Astrocyte (in vitro differentiated cells and primary cell): ENCODE measurements around the gene ARHGAP28. TPM values are rescaled to one million over a fixed set of nuclear protein-coding genes. Genes with fewer than 3 reads are reported as not detected.

Experiments
- DNase-seq: peaks from one replicate; pipeline ENCODE4 v3.0.0-alpha.2; 2010; ENCODE audit warnings: low read depth
- FAIRE-seq: peaks from 2 replicates; lab custom pipeline; 2011; peaks lifted over from hg19 to GRCh38; lab: Jason Lieb, UNC
- H2AFZ ChIP-seq: 2 replicates; pipeline ENCODE4 v1.6.0; 2012; ENCODE audit warnings: low read depth, low read length, inconsistent platforms
- H3K27ac ChIP-seq: 2 replicates; pipeline ENCODE4 v1.5.1; 2011; ENCODE audit warnings: low read depth, low read length, inconsistent platforms
- H3K27me3 ChIP-seq: 2 replicates; pipeline ENCODE4 v1.6.0; 2011; ENCODE audit warnings: low read length, inconsistent platforms; ENCODE audit not compliant: insufficient read depth
- H3K36me3 ChIP-seq: 2 replicates; pipeline ENCODE4 v1.5.1; 2011; ENCODE audit warnings: low read length, inconsistent platforms; ENCODE audit not compliant: insufficient read depth
- H3K4me1 ChIP-seq: 2 replicates; pipeline ENCODE4 v1.5.1; 2011; ENCODE audit warnings: low read length, inconsistent platforms; ENCODE audit not compliant: insufficient read depth
- H3K4me2 ChIP-seq: 2 replicates; pipeline ENCODE4 v1.6.0; 2012; ENCODE audit warnings: low read length, inconsistent platforms
- H3K4me3 ChIP-seq: 2 replicates; pipeline ENCODE4 v1.5.1; 2011; ENCODE audit warnings: low read depth, mild to moderate bottlenecking, low read length, inconsistent platforms; ENCODE audit not compliant: insufficient read depth
- H3K79me2 ChIP-seq: 2 replicates; pipeline ENCODE4 v1.6.0; 2012; ENCODE audit warnings: mild to moderate bottlenecking, low read length, inconsistent platforms; ENCODE audit not compliant: insufficient read depth
- H3K9ac ChIP-seq: 2 replicates; pipeline ENCODE4 v1.6.0; 2012; ENCODE audit warnings: mild to moderate bottlenecking, low read length, inconsistent platforms
- H3K9me3 ChIP-seq: 2 replicates; pipeline ENCODE4 v1.5.1; 2012; ENCODE audit warnings: low read depth, mild to moderate bottlenecking, low read length, inconsistent platforms; ENCODE audit not compliant: insufficient read depth
- H4K20me1 ChIP-seq: 2 replicates; pipeline ENCODE4 v1.6.0; 2012; ENCODE audit warnings: low read length, inconsistent platforms; ENCODE audit not compliant: insufficient read depth
- H3K27ac Mint-ChIP-seq: one replicate; pipeline ENCODE4 v1.8.0; 2021; ENCODE audit warnings: mild to moderate bottlenecking, mixed read lengths; ENCODE audit not compliant: unreplicated experiment
- H3K27me3 Mint-ChIP-seq: one replicate; pipeline ENCODE4 v1.8.0; 2021; ENCODE audit warnings: low read depth, mixed read lengths; ENCODE audit not compliant: unreplicated experiment
- H3K36me3 Mint-ChIP-seq: one replicate; pipeline ENCODE4 v1.8.0; 2021; ENCODE audit warnings: low read depth, mixed read lengths; ENCODE audit not compliant: unreplicated experiment
- H3K4me1 Mint-ChIP-seq: one replicate; pipeline ENCODE4 v1.8.0; 2021; ENCODE audit warnings: low read depth, mixed read lengths; ENCODE audit not compliant: unreplicated experiment
- H3K4me3 Mint-ChIP-seq: one replicate; pipeline ENCODE4 v1.8.0; 2021; ENCODE audit warnings: mild to moderate bottlenecking, moderate library complexity, mixed read lengths; ENCODE audit not compliant: unreplicated experiment
- H3K9me3 Mint-ChIP-seq: one replicate; pipeline ENCODE4 v1.8.0; 2021; ENCODE audit warnings: mild to moderate bottlenecking, mixed read lengths; ENCODE audit not compliant: unreplicated experiment
- CTCF ChIP-seq: IDR thresholded peaks from 2 replicates; pipeline ENCODE4 v1.5.1; 2011; ENCODE audit warnings: low read depth, mild to moderate bottlenecking, inconsistent platforms, low read length, moderate library complexity; ENCODE audit not compliant: insufficient read depth
- EZH2 ChIP-seq: IDR thresholded peaks from 2 replicates; pipeline ENCODE4 v1.6.1; 2012; ENCODE audit warnings: mild to moderate bottlenecking, low read length, inconsistent platforms; ENCODE audit not compliant: insufficient read depth
- total RNA-seq: library from RNA; stranded (reverse); gene quantifications from 2 replicates; pipeline ENCODE4 v1.2.1, GENCODE V29; 2021

Gene ARHGAP28
- total RNA-seq, 1 donor from 2014 or later = 15.5 TPM

GRCh38 chr18:6874315-6874714 is 144.8 kb downstream of the ARHGAP28 start:
- H3K36me3 Mint-ChIP-seq = no peaks in the 10 kb centered on the region
- Histone ChIP-seq H3K79me2 (no peaks in the 10 kb centered on the region), H3K9me3 (no peaks in the 10 kb centered on the region), H3K4me3 (no peak overlapping the region), H3K27ac (no peak overlapping the region), H4K20me1 (no peaks in the 10 kb centered on the region), H3K27me3 (no peaks in the 10 kb centered on the region), H3K9ac (no peak overlapping the region), H3K4me1 (no peaks in the 10 kb centered on the region), H3K36me3 (no peaks in the 10 kb centered on the region), H2AFZ (no peak overlapping the region), H3K4me2 (no peak overlapping the region)
- TF ChIP-seq EZH2 = no peak
- peak; percentile 17 for TF ChIP-seq CTCF
- no peak overlapping the region for H3K27ac Mint-ChIP-seq
- no peaks in the 10 kb centered on the region for H3K27me3 Mint-ChIP-seq
- no peak for FAIRE-seq
- DNase-seq = no peak
- no peak overlapping the region for H3K4me3 Mint-ChIP-seq
- H3K9me3 Mint-ChIP-seq = no peaks in the 10 kb centered on the region
- peaks cover 20% of the 10 kb centered on the region for H3K4me1 Mint-ChIP-seq

- Histone ChIP-seq H4K20me1 (no peaks in the 10 kb centered on the region), H3K27me3 (no peaks in the 10 kb centered on the region), H3K4me2 (no peak overlapping the region), H2AFZ (no peak overlapping the region), H3K27ac (no peak overlapping the region), H3K9me3 (no peaks in the 10 kb centered on the region), H3K36me3 (no peaks in the 10 kb centered on the region), H3K4me1 (no peaks in the 10 kb centered on the region), H3K4me3 (no peak overlapping the region), H3K9ac (no peak overlapping the region), H3K79me2 (no peaks in the 10 kb centered on the region)
- H3K27me3 Mint-ChIP-seq = no peaks in the 10 kb centered on the region
- no peaks in the 10 kb centered on the region for H3K36me3 Mint-ChIP-seq
- no peak for DNase-seq
- no peak for FAIRE-seq
- H3K4me1 Mint-ChIP-seq = peaks cover 32% of the 10 kb centered on the region
- TF ChIP-seq CTCF = no peak
- no peak for TF ChIP-seq EZH2
- no peak overlapping the region for H3K4me3 Mint-ChIP-seq
- H3K27ac Mint-ChIP-seq = no peak overlapping the region
- H3K9me3 Mint-ChIP-seq = no peaks in the 10 kb centered on the region
Observed at GRCh38 chr18:6875749-6876148, 146.2 kb downstream of the ARHGAP28 start.

- Mint-ChIP-seq H3K9me3 (no peaks in the 10 kb centered on the region), H3K27ac (peak overlapping the region; percentile 70), H3K4me3 (no peak overlapping the region), H3K4me1 (peaks cover 40% of the 10 kb centered on the region), H3K36me3 (no peaks in the 10 kb centered on the region), H3K27me3 (no peaks in the 10 kb centered on the region)
- H3K4me2 ChIP-seq = no peak overlapping the region
- no peaks in the 10 kb centered on the region for H3K36me3 ChIP-seq
- no peak overlapping the region for H3K4me3 ChIP-seq
- TF ChIP-seq CTCF = no peak
- no peak for TF ChIP-seq EZH2
- no peaks in the 10 kb centered on the region for H3K79me2 ChIP-seq
- no peaks in the 10 kb centered on the region for H3K9me3 ChIP-seq
- no peaks in the 10 kb centered on the region for H3K27me3 ChIP-seq
- DNase-seq (peak; percentile 46), FAIRE-seq (no peak)
- H3K27ac ChIP-seq = no peak overlapping the region
- H2AFZ ChIP-seq = no peak overlapping the region
- H4K20me1 ChIP-seq = no peaks in the 10 kb centered on the region
- H3K4me1 ChIP-seq = no peaks in the 10 kb centered on the region
- H3K9ac ChIP-seq = no peak overlapping the region
Observed at GRCh38 chr18:6876641-6877041, 147.1 kb downstream of the ARHGAP28 start.
